RWPE2 (cell line): ENCODE measurements around the gene GABRB1.

ENCODE experiments used
- ATAC-seq: fragments of 200-7000 bp; cut with Tn5 transposase; 3 replicates; pipeline ENCODE4 v1.9.1; 2021; ENCODE audit warnings: low read depth
- DNase-seq: peaks from one replicate; pipeline ENCODE4 v3.0.0-alpha.2; 2020; ENCODE audit warnings: low spot score
- H3K27ac ChIP-seq: fragments of 450-650 bp; 2 replicates; pipeline ENCODE4 v1.5.1; 2017; ENCODE audit warnings: mild to moderate bottlenecking; ENCODE audit not compliant: poor library complexity, severe bottlenecking
- H3K27me3 ChIP-seq: fragments of 250-450 bp; sonication (Bioruptor Pico); 2 replicates; pipeline ENCODE4 v1.5.1; 2021; ENCODE audit warnings: mild to moderate bottlenecking, moderate library complexity; ENCODE audit not compliant: insufficient read depth, poor library complexity, severe bottlenecking
- H3K36me3 ChIP-seq: fragments of 250-450 bp; sonication (Bioruptor Pico); 2 replicates; pipeline ENCODE4 v1.5.1; 2020; ENCODE audit warnings: low read depth, mild to moderate bottlenecking, moderate library complexity
- H3K4me1 ChIP-seq: fragments of 250-450 bp; sonication (Bioruptor Pico); 2 replicates; pipeline ENCODE4 v1.5.1; 2021; ENCODE audit warnings: mild to moderate bottlenecking, moderate library complexity; ENCODE audit not compliant: insufficient read depth, poor library complexity, severe bottlenecking
- H3K4me3 ChIP-seq: fragments of 250-450 bp; sonication (Bioruptor Pico); 2 replicates; pipeline ENCODE4 v1.5.1; 2021; ENCODE audit warnings: mild to moderate bottlenecking, moderate library complexity; ENCODE audit not compliant: severe bottlenecking
- H3K9me3 ChIP-seq: fragments of 250-450 bp; sonication (Bioruptor Pico); 2 replicates; pipeline ENCODE4 v1.5.1; 2021; ENCODE audit warnings: mild to moderate bottlenecking, moderate library complexity; ENCODE audit not compliant: severe bottlenecking
- CTCF ChIP-seq: fragments of 450-650 bp; IDR thresholded peaks from one replicate; pipeline ENCODE4 v1.5.1; 2017; ENCODE audit warnings: mild to moderate bottlenecking, moderate library complexity; ENCODE audit not compliant: poor library complexity, severe bottlenecking

Gene GABRB1

GRCh38 chr4:47010347-47010911 is 20.9 kb upstream of the GABRB1 start:
- ATAC-seq (no peak), DNase-seq (no peak)
- Histone ChIP-seq H3K36me3 (no peaks in the 10 kb centered on the region), H3K27ac (no peak overlapping the region), H3K4me3 (no peak overlapping the region), H3K27me3 (no peaks in the 10 kb centered on the region), H3K9me3 (no peaks in the 10 kb centered on the region), H3K4me1 (no peaks in the 10 kb centered on the region)
- no peak for TF ChIP-seq CTCF

GRCh38 chr4:47010912-47011446 is 20.4 kb upstream of the GABRB1 start:
- no peaks in the 10 kb centered on the region for H3K27me3 ChIP-seq
- no peak for DNase-seq
- H3K4me1 ChIP-seq = no peaks in the 10 kb centered on the region
- no peak for ATAC-seq
- TF ChIP-seq CTCF = no peak
- H3K27ac ChIP-seq = no peak overlapping the region
- H3K36me3 ChIP-seq = no peaks in the 10 kb centered on the region
- no peaks in the 10 kb centered on the region for H3K9me3 ChIP-seq
- no peak overlapping the region for H3K4me3 ChIP-seq

GRCh38 chr4:47012676-47013075 is 18.7 kb upstream of the GABRB1 start:
- H3K27me3 ChIP-seq = no peaks in the 10 kb centered on the region
- DNase-seq (no peak), ATAC-seq (no peak)

GRCh38 chr4:47013373-47013772 is 18.0 kb upstream of the GABRB1 start:
- Histone ChIP-seq H3K27me3 (no peaks in the 10 kb centered on the region), H3K27ac (no peak overlapping the region), H3K4me3 (no peak overlapping the region), H3K36me3 (no peaks in the 10 kb centered on the region), H3K9me3 (no peaks in the 10 kb centered on the region), H3K4me1 (no peaks in the 10 kb centered on the region)
- no peak for TF ChIP-seq CTCF
- ATAC-seq = no peak
- no peak for DNase-seq

More at GRCh38 chr4:47012676-47013075, 18.7 kb upstream of the GABRB1 start:
- no peak overlapping the region for H3K4me3 ChIP-seq
- TF ChIP-seq CTCF = no peak
- no peak overlapping the region for H3K27ac ChIP-seq
- no peaks in the 10 kb centered on the region for H3K4me1 ChIP-seq
- H3K36me3 ChIP-seq = no peaks in the 10 kb centered on the region
- H3K9me3 ChIP-seq = no peaks in the 10 kb centered on the region

GRCh38 chr4:47017081-47017480 is 14.3 kb upstream of the GABRB1 start:
- no peaks in the 10 kb centered on the region for H3K27me3 ChIP-seq
- H3K9me3 ChIP-seq = no peaks in the 10 kb centered on the region
- DNase-seq (no peak), ATAC-seq (no peak)
- no peak overlapping the region for H3K4me3 ChIP-seq
- H3K36me3 ChIP-seq = no peaks in the 10 kb centered on the region
- TF ChIP-seq CTCF = no peak
- H3K27ac ChIP-seq = no peak overlapping the region
- H3K4me1 ChIP-seq = no peaks in the 10 kb centered on the region
